Memory B cell (primary cell): Measurements from ENCODE around the gene SPATC1L.
"Not testable (repeated sequence)": the region's sequence is repeated elsewhere in the genome, so short reads cannot be mapped to it uniquely, and the experiment has no call there.

Experiments used
- ATAC-seq: fragments of 150-1000 bp; cut with Tn5 transposase; 2 replicates; pipeline ENCODE4 v1.10.0; 2021; ENCODE audit warnings: low read depth, mild to moderate bottlenecking, moderate library complexity
- DNase-seq, 2 donors: peaks; one replicate each; pipeline ENCODE4 v3.0.0; 2022; ENCODE audit warnings: low spot score in 2 of 2
- H3K27ac Mint-ChIP-seq: one replicate; pipeline ENCODE4 v1.8.0; 2022; ENCODE audit warnings: mild to moderate bottlenecking, moderate library complexity, mixed read lengths
- H3K27me3 Mint-ChIP-seq: one replicate; pipeline ENCODE4 v1.8.0; 2022; ENCODE audit warnings: mixed read lengths
- H3K36me3 Mint-ChIP-seq: one replicate; pipeline ENCODE4 v1.8.0; 2022; ENCODE audit warnings: mild to moderate bottlenecking, mixed read lengths
- H3K4me1 Mint-ChIP-seq: one replicate; pipeline ENCODE4 v1.8.0; 2022; ENCODE audit warnings: mixed read lengths
- H3K4me3 Mint-ChIP-seq: one replicate; pipeline ENCODE4 v1.8.0; 2022; ENCODE audit warnings: mild to moderate bottlenecking, moderate library complexity, mixed read lengths
- H3K9me3 Mint-ChIP-seq: one replicate; pipeline ENCODE4 v1.8.0; 2022; ENCODE audit warnings: mixed read lengths

Gene SPATC1L

GRCh38 chr21:46140352-46141003 lies 43.8 kb downstream of the SPATC1L start:
- not testable (repeated sequence) for H3K27me3 Mint-ChIP-seq, H3K4me3 Mint-ChIP-seq, H3K27ac Mint-ChIP-seq, H3K9me3 Mint-ChIP-seq, H3K36me3 Mint-ChIP-seq, ATAC-seq, DNase-seq
- H3K4me1 Mint-ChIP-seq: peaks cover 10% of the 10 kb centered on the region

- Mint-ChIP-seq H3K36me3 (no peaks in the 10 kb centered on the region), H3K27ac (no peak overlapping the region), H3K27me3 (peaks cover 12% of the 10 kb centered on the region)
These were observed 44.6 kb downstream of the SPATC1L start for GRCh38 chr21:46139686-46140085.

DNA sequence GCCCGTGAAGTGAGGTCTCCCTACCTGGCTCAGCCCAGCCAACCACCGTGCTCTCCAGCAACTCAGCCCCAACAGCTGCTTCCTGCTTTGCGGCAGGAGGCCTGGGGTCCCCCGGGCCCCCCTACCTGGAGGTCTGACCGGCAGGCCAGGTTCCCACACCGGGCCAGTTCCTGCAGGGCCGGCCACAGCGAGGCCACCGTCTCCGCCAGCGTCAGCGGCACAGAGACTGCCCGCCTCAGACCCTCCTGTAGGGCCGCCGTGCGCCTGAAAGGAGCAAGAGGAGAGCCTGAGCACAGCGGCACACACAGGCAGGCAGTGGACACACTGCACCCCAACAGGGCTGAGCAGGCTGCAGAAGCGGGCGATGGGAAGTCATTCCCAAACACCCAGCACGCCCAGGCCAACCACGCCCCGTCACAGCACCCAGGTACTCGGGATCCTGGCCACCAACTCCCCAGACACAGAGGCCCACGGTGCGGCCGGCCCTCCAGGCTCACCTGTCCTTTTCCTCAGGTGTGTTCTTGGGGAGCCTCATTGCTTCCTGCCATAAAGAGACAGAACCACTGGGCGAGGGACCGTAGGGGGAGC lies 45.8 kb downstream of the SPATC1L start:
- H3K9me3 Mint-ChIP-seq: no peaks in the 10 kb centered on the region
- H3K27me3 Mint-ChIP-seq: peaks cover 11% of the 10 kb centered on the region
- H3K4me3 Mint-ChIP-seq: no peak overlapping the region
- H3K4me1 Mint-ChIP-seq: peaks cover 3% of the 10 kb centered on the region
- ATAC-seq (no peak), DNase-seq (no peak)
- no peaks in the 10 kb centered on the region for H3K36me3 Mint-ChIP-seq
- H3K27ac Mint-ChIP-seq: no peak overlapping the region

More at GRCh38 chr21:46139686-46140085, 44.6 kb downstream of the SPATC1L start:
- H3K4me3 Mint-ChIP-seq: no peak overlapping the region
- ATAC-seq: no peak
- H3K4me1 Mint-ChIP-seq: peaks cover 9% of the 10 kb centered on the region
- H3K9me3 Mint-ChIP-seq: no peaks in the 10 kb centered on the region
- no peak for DNase-seq

GRCh38 chr21:46137908-46138307 lies 46.4 kb downstream of the SPATC1L start:
- Mint-ChIP-seq H3K4me3 (no peak overlapping the region), H3K9me3 (no peaks in the 10 kb centered on the region), H3K27me3 (peaks cover 11% of the 10 kb centered on the region)

DNA sequence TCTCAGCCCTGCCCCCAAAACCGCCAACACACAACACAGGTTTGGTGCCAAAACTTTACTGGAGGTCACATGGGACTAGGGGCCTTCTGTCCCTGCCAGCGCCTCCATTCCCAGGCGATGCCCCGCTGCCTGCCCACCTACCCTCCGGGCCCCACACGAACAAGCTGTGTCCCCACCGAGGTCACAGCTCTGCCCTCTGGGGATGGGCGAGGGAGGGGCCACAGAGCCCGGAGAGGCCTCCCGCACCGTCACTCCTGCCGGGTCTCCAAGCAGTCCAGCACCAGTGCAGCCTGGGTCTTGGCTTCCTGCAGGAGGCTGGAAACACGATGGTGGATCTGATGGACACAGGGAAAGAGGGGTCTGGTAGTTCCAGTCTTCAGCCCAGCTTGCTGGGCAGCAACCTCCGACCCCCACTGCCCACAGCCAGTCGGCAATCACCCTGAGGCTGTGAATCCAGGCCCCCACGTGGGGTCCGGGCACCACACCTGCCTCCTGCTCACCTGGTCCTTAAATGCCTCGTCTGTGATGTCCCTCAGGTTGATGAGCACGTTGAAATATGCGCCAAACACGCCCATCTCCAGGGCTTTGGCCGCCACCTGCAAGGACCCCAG lies 47.4 kb downstream of the SPATC1L start:
- H3K36me3 Mint-ChIP-seq: no peaks in the 10 kb centered on the region
- no peak overlapping the region for H3K27ac Mint-ChIP-seq
- H3K27me3 Mint-ChIP-seq: peaks cover 11% of the 10 kb centered on the region
- H3K9me3 Mint-ChIP-seq: no peaks in the 10 kb centered on the region
- peaks cover 3% of the 10 kb centered on the region for H3K4me1 Mint-ChIP-seq
- no peak overlapping the region for H3K4me3 Mint-ChIP-seq
- ATAC-seq (no peak), DNase-seq (no peak)

More at GRCh38 chr21:46137908-46138307, 46.4 kb downstream of the SPATC1L start:
- no peak overlapping the region for H3K27ac Mint-ChIP-seq
- ATAC-seq (no peak), DNase-seq (no peak)
- H3K36me3 Mint-ChIP-seq: no peaks in the 10 kb centered on the region
- H3K4me1 Mint-ChIP-seq: peaks cover 3% of the 10 kb centered on the region

- Mint-ChIP-seq H3K4me1 (peaks cover 3% of the 10 kb centered on the region), H3K27ac (no peak overlapping the region), H3K4me3 (no peak overlapping the region), H3K27me3 (peaks cover 11% of the 10 kb centered on the region), H3K9me3 (no peaks in the 10 kb centered on the region), H3K36me3 (no peaks in the 10 kb centered on the region)
- no peak for ATAC-seq
- DNase-seq: no peak
These were observed 48.4 kb downstream of the SPATC1L start for GRCh38 chr21:46135782-46136395.

DNA sequence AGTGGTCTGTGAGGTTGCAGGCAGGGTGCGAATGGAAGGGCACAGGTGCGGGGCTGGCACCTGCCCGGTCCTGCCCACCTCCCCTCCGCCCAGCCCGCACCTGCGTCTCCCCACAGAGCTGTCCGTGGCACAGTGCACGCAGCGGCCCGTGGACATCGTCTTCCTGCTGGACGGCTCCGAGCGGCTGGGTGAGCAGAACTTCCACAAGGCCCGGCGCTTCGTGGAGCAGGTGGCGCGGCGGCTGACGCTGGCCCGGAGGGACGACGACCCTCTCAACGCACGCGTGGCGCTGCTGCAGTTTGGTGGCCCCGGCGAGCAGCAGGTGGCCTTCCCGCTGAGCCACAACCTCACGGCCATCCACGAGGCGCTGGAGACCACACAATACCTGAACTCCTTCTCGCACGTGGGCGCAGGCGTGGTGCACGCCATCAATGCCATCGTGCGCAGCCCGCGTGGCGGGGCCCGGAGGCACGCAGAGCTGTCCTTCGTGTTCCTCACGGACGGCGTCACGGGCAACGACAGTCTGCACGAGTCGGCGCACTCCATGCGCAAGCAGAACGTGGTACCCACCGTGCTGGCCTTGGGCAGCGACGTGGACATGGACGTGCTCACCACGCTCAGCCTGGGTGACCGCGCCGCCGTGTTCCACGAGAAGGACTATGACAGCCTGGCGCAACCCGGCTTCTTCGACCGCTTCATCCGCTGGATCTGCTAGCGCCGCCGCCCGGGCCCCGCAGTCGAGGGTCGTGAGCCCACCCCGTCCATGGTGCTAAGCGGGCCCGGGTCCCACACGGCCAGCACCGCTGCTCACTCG lies 52.2 kb downstream of the SPATC1L start:
- no peak for ATAC-seq
- Mint-ChIP-seq H3K27ac (no peak overlapping the region), H3K4me1 (no peaks in the 10 kb centered on the region), H3K36me3 (no peaks in the 10 kb centered on the region), H3K4me3 (no peak overlapping the region), H3K9me3 (no peaks in the 10 kb centered on the region), H3K27me3 (peaks cover 7% of the 10 kb centered on the region)
- no peak for DNase-seq

DNA sequence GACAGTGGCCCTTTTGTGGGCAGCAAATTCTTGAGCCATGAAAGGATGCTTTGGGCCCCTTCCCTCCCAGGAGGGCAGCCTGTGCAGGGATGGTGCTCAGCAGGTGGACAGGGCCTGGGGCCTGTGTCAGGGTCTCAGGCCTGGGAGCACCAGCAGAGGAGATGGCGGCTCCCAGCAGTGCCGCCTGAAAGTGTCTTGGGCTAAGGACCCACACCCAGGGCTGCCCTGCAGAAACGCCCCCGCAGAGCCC lies 52.7 kb downstream of the SPATC1L start:
- Mint-ChIP-seq H3K36me3 (no peaks in the 10 kb centered on the region), H3K27me3 (peaks cover 7% of the 10 kb centered on the region), H3K9me3 (no peaks in the 10 kb centered on the region), H3K27ac (no peak overlapping the region), H3K4me1 (no peaks in the 10 kb centered on the region), H3K4me3 (no peak overlapping the region)
- DNase-seq (no peak), ATAC-seq (no peak)

- H3K4me1 Mint-ChIP-seq: no peaks in the 10 kb centered on the region
- no peak for DNase-seq
- peaks cover 5% of the 10 kb centered on the region for H3K27me3 Mint-ChIP-seq
- H3K27ac Mint-ChIP-seq: no peak overlapping the region
- no peaks in the 10 kb centered on the region for H3K36me3 Mint-ChIP-seq
- ATAC-seq: no peak
- no peaks in the 10 kb centered on the region for H3K9me3 Mint-ChIP-seq
- H3K4me3 Mint-ChIP-seq: no peak overlapping the region
These were observed 53.2 kb downstream of the SPATC1L start for GRCh38 chr21:46130831-46131587.

DNA sequence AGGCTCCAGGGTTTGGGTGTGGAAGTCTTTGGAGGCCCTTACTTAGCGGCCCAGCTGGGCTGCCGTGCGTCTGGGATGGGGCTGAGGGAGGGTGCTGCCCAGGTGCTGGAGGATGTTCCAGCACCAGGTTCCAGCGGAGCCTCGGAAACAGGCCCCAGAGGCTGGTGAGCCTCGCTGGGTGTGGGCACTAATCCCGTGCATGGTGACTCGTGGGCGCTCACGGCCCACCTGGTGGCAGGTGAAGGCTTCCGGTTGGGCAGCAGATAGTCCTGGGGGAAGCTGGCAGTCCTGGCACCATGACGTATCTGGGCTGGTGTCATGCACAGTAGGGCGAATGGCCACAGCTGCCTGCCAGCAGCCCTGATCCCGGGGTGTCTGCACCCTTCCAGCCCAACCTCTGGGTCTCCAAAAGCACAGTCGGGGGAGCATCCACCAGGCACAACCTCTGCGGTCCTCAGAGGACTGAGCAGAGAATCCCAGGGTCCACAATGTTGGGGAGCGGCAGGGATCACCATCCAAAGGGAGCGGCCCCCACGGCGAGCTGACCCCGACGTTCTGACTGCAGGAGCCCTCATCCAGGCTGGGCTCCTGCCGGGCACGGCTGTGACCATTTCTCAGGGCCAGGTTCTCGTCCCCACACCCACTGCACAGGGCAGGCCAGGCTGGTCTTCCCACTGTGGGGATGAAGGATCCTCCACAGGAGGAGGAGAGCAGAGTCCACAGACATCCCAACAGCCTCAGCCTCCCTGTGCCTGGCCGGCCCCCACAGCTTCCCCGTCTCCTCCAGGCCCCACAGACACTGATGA lies 54.2 kb downstream of the SPATC1L start:
- Mint-ChIP-seq H3K4me1 (no peaks in the 10 kb centered on the region), H3K27me3 (no peaks in the 10 kb centered on the region)

DNA sequence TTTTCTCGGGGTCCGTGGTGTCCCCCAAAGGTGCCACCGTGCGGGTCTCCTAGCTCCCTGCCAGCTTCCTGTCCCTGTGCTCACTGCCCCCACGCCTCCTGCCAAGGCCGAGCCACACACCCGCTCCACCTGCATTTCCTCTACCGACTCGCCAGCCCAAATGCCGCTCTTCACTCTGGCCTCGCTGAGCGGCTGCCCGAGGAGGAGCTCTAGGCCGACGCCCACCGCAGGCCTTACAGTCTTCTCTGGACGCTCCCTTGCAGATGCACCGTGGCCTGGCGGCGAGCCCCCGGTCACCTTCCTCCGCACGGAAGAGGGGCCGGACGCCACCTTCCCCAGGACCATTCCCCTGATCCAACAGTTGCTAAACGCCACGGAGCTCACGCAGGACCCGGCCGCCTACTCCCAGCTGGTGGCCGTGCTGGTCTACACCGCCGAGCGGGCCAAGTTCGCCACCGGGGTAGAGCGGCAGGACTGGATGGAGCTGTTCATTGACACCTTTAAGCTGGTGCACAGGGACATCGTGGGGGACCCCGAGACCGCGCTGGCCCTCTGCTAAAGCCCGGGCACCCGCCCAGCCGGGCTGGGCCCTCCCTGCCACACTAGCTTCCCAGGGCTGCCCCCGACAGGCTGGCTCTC lies 55.2 kb downstream of the SPATC1L start:
- Mint-ChIP-seq H3K9me3 (no peaks in the 10 kb centered on the region), H3K4me1 (no peaks in the 10 kb centered on the region), H3K36me3 (no peaks in the 10 kb centered on the region), H3K27ac (no peak overlapping the region), H3K4me3 (no peak overlapping the region), H3K27me3 (no peaks in the 10 kb centered on the region)
- DNase-seq (no peak), ATAC-seq (no peak)

More for the DNA sequence above, 54.2 kb downstream of the SPATC1L start:
- Mint-ChIP-seq H3K4me3 (no peak overlapping the region), H3K36me3 (no peaks in the 10 kb centered on the region), H3K27ac (no peak overlapping the region), H3K9me3 (no peaks in the 10 kb centered on the region)
- DNase-seq (no peak), ATAC-seq (no peak)

- Mint-ChIP-seq H3K27ac (no peak overlapping the region), H3K36me3 (no peaks in the 10 kb centered on the region), H3K4me1 (peaks cover 5% of the 10 kb centered on the region), H3K4me3 (no peak overlapping the region), H3K27me3 (peaks cover 6% of the 10 kb centered on the region), H3K9me3 (peaks cover 5% of the 10 kb centered on the region)
- DNase-seq (no peak), ATAC-seq (no peak)
These were observed 55.9 kb downstream of the SPATC1L start for GRCh38 chr21:46128106-46128932.
